Posterior cingulate gyrus (tissue), 11 donors: Measurements from ENCODE around the gene KLHL9.

ENCODE experiments used
- DNase-seq, 10 donors: peaks; one replicate each; pipeline versions ENCODE4 v3.0.0 to v3.0.0-alpha.2; 2020 to 2021; ENCODE audit warnings: mixed read lengths in 3 of 10
- intact Hi-C: fragments of 100-400 bp; cut with DNase I; formaldehyde crosslinking; loops from one replicate; pipeline ENCODE4 v1.15.1; 2023

Gene KLHL9

GRCh38 chr9:21322911-21323461 is 12.2 kb downstream of the KLHL9 start:
- intact Hi-C loops: loop anchor here (10.0 kb wide), 1 partner anchor 462 kb away; no protein-coding TSS in a partner anchor
- DNase-seq: peak in 1 of 10 donors; percentile 53

- no peak for DNase-seq
- intact Hi-C loops: loop anchor here (10.0 kb wide), 1 partner anchor 464 kb away; no protein-coding TSS in a partner anchor
Observed at GRCh38 chr9:21320465-21320864, 14.7 kb downstream of the KLHL9 start.

GRCh38 chr9:21317956-21318923 is 17.0 kb downstream of the KLHL9 start:
- intact Hi-C loops: loop anchor here (5.0 kb wide), 2 partner anchors 139 to 484 kb away; partner anchors contain the start of gene MTAP
- DNase-seq: peak in 6 of 10 donors; percentile 27 to 71 (median 44)

GRCh38 chr9:21316860-21317259 is 18.3 kb downstream of the KLHL9 start:
- DNase-seq: peak in 1 of 10 donors; percentile 60
- intact Hi-C loops: loop anchor here (5.0 kb wide), 2 partner anchors 140 to 485 kb away; partner anchors contain the start of gene MTAP

DNA sequence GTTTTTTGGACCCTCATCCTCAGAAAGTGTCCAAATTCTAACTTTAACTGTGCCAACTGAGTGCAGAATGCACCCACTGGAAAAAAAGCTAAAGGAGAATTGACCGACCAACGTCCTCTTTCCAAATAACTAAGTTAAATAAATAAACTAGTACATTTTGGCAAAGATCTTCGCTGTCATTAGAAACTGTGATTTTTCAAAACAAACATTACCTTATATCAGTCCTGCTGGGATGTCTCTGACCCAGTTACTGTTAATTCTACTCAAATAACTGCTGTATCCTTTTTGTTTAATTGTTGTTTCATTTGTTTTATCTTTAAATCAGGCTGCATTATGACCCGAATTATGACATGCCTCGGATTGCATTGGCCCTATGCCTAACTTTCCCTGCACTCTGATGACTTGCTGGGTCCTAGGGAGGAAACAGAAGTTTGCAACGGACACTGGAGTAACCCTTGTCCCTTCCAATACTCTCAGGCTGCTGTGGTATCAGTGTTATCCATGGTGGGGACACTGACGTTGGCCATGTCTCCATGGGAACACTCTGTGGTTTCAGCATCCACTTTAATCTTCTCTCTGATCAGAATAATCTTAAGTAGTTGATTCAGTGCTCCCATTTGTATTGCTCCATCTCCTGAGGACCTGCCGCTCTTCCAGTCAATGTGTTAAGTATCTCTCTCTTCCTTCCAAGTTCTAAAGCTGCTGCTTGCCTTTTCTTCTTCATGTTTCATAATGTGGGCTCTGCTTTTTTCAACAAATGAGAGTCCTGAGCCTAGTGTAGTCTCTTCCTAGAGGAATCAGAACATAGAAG is 19.0 kb downstream of the KLHL9 start:
- intact Hi-C loops: loop anchor here (5.0 kb wide), 2 partner anchors 141 to 486 kb away; partner anchors contain the start of gene MTAP
- no peak for DNase-seq

DNA sequence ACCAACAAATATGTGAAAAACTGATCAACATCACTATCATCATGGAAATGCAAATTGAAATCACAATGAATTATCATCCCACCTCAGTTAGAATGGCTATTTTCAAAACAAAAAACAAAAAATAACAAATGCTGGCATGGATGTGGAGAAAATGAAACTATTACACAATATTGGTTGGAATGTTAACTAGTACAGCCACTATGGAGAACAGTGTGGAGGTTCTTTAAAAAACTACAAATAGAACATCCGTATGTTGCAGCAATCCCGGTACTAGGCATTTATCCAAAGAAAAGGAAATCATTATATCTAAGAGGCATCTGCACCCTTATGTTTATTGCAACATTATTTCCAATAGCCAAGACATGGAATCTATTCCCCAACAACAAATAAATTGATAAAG is 21.1 kb downstream of the KLHL9 start:
- no peak for DNase-seq
- intact Hi-C loops: no loop called here

- intact Hi-C loops: no loop called here
Observed at GRCh38 chr9:21311889-21312288, 23.3 kb downstream of the KLHL9 start.

DNA sequence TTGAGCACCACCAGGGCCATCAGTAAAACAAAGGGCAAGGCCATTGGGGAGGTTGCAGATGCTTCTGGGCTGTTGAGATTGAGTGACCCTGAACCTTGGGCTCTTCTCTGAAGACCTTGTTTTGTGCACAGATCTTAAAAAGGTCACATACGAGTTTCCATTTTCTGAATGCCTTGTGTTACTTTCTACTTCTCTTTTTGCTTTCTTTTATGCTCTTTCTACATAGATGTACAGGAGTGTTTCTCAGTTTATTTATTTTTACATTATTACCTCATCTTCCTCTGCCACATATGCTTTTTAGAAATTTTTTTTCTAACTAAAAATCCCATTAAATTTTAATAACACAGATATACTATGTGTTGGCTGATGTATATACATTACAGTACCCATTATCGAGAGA is 30.0 kb downstream of the KLHL9 start, which contains the start of gene IFNA5:
TSS of gene IFNA5 (minus strand) at position 101 of the 400 bp plus-strand sequence. CDS start at position 44, 57 bp downstream.
- intact Hi-C loops: no loop called here
- DNase-seq: no peak

More at GRCh38 chr9:21311889-21312288, 23.3 kb downstream of the KLHL9 start:
- no peak for DNase-seq

- intact Hi-C loops: no loop called here
- DNase-seq: peak in 1 of 10 donors; percentile 20
Observed at GRCh38 chr9:21295992-21296391, 39.2 kb downstream of the KLHL9 start.

DNA sequence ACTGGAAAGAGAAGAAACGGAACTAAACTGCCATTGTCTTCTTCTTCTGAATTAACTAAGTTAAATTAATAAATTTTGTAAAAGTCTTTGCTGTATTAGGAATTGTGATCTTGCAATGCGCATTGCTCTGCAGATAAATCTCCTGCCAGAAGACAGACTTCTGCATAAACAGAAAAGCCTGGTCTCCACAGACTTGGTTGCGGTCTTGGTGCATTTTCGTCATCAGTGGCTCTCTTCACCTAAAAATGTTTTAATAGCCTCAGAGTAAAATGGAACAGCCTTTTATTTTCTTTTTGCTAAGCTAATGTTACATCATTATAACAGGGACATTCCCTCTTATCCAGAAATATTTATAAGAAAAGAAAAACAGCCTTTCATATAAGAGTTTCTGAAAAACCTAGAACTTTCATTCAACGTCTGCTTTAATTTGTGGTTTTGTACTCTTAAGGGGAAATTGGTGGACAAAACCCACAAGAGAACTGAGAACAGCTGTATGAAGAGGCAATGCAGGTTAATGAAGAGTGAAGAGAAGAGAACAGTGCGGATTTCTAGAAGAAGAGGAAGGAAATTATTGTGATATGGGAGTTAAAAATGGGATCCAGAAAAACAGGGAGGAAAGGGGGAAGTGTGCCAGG is 40.2 kb downstream of the KLHL9 start:
- intact Hi-C loops: no loop called here
- DNase-seq: no peak

GRCh38 chr9:21294364-21294774 is 40.8 kb downstream of the KLHL9 start:
- DNase-seq: no peak
- intact Hi-C loops: no loop called here

DNA sequence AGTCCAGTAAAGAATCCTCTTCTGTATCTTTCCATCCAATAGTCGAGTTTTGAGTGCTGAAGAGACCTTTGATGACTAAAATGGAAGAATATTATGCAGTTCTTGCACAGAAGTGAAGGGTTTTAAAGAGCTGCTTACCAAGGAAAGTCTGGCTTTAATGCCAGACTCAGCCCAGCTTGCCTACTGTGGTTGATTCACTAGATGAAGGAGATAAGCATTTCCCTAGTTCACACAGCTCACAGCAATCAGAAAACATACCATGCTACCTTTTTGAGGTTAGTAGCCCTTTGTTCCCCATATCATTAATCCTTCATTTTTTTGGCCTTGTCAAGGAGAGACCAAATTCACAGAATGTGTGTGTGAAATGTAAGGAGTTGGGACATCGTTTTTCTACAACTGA is 45.4 kb downstream of the KLHL9 start:
- no peak for DNase-seq
- intact Hi-C loops: no loop called here

- DNase-seq: peak in 1 of 10 donors; percentile 51
- intact Hi-C loops: no loop called here
Observed at GRCh38 chr9:21287280-21287679, 47.9 kb downstream of the KLHL9 start.

DNA sequence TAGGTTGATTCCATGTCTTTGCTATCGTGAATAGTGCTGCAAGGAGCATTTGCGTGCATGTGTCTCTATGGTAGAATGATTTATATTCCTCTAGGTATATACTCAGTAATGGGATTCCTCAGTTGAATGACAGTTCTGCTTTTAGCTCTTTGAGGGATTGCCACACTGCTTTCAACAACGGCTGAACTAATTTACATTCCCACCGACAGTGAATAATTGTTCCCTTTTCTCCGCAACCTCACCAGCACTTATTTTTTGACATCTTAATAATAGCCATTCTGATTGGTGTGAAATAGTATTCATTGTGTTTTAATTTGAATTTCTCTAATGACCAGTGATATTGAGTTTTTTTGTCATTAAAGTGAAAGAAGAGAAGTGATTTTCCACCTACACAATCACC is 48.5 kb downstream of the KLHL9 start:
- DNase-seq: no peak
- intact Hi-C loops: no loop called here

- intact Hi-C loops: no loop called here
- DNase-seq: no peak
Observed at GRCh38 chr9:21286099-21286498, 49.1 kb downstream of the KLHL9 start.

GRCh38 chr9:21281275-21281674 is 53.9 kb downstream of the KLHL9 start:
- intact Hi-C loops: no loop called here
- DNase-seq: no peak
